AG10803 (cell line): ENCODE results near the gene PPP2CA.
A peak's percentile ranks its signal among the peaks of the same experiment; 100 is the strongest.

ENCODE experiments used
- DNase-seq: peaks from one replicate; pipeline ENCODE4 v3.0.0; 2010; ENCODE audit warnings: low read depth
- H3K4me3 ChIP-seq: 2 replicates; pipeline ENCODE4 v1.5.1; 2011; ENCODE audit warnings: mild to moderate bottlenecking, low read length, control low read depth
- TF ChIP-seq, protein P1 (sequence below): conservative IDR thresholded peaks from 2 replicates; pipeline ENCODE4 v1.5.1; 2011; ENCODE audit warnings: mild to moderate bottlenecking, low read length, control low read depth, inconsistent platforms

PPP2CA gene

DNA sequence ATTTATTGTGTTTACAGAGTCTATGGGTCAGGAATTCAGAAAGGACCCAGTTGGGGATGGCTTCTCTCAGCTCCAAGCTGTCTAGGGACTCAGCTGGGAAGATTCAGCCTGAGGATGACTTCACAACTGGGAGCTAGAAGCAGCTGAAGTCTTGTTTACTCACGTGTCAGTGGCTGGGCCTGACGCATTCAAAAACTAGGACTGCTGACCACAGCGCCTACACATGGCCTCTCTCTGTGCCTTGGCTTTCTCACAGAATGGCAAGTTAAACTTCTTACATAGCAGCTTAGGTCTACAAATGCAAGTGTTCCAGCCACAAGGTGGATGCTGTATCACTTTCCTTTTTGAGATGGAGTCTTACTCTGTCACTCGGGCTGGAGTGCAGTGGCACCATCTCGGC, 16.3 kb upstream of the PPP2CA start:
- no peak overlapping the region for H3K4me3 ChIP-seq
- DNase-seq, result peak; percentile 74
- TF ChIP-seq, protein P1, sequence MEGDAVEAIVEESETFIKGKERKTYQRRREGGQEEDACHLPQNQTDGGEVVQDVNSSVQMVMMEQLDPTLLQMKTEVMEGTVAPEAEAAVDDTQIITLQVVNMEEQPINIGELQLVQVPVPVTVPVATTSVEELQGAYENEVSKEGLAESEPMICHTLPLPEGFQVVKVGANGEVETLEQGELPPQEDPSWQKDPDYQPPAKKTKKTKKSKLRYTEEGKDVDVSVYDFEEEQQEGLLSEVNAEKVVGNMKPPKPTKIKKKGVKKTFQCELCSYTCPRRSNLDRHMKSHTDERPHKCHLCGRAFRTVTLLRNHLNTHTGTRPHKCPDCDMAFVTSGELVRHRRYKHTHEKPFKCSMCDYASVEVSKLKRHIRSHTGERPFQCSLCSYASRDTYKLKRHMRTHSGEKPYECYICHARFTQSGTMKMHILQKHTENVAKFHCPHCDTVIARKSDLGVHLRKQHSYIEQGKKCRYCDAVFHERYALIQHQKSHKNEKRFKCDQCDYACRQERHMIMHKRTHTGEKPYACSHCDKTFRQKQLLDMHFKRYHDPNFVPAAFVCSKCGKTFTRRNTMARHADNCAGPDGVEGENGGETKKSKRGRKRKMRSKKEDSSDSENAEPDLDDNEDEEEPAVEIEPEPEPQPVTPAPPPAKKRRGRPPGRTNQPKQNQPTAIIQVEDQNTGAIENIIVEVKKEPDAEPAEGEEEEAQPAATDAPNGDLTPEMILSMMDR, result no peak; the same call in 1 of the 2 replicates

DNA sequence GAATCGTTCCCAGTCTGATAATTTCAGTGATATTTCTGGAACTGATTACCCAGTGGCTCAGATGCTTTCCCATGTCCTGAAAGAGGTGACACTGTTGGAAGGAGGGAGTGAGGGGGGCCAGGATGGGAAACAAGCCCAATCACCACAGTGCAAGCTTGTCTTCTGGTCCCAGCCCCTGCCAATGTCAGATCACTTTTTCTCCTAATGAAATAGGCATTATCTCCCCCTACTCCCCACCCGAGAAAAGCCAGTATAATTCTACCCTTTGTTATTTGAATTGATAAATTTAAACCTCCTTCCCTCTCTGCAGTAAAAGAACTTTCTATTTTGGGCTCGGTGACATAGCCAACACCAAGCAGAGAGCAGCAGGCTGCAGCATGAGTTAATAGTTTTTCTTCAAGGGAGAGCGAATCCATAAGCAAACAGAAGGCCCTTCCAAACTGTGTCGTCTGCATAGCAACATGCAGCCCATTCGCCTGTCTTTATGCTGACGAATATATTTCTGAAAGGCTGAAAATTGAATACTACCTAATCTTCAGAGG, 14.6 kb upstream of the PPP2CA start:
- H3K4me3 ChIP-seq, result no peak overlapping the region
- TF ChIP-seq, protein P1, result no peak
- peak; percentile 43 for DNase-seq

DNA sequence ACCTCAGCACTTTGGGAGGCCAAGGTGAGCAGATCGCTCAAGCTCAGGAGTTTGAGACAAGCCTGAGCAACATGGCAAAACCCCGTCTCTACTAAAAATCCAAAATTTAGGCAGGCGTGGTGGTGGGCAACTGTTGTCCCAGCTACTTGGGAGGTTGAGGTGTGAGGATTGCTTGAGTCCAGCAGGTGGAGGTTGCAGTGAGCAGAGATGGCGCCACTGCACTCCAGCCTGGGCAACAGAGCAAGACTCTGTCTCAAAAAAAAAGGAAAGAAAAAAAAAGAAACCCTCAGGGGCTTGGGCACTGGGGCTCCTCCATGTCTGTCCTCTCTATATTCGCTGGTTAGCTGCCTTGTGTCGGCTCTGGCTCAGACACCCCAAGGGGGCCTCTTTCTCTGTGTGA, 10.9 kb upstream of the PPP2CA start:
- DNase-seq, result no peak
- TF ChIP-seq, protein P1, result no peak

DNA sequence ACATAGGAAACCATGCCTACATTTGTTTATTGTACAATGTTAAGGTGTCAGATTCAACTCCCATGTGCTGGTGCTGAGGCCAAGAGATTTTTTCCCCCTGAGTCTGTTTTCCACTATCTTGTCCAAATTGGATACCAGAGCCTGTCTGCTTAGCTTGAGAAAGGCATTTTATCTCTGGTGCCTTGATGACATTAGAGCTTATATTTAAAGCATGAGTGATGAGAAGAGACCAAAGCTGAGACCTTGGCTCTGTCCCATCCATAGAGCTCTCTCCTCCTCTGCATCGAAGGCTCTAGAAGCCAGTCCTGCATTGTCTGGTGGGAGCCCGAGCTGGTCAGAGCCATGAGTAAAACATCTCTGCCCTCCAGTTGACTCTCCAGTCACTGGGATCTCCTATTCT, 10.4 kb upstream of the PPP2CA start:
- TF ChIP-seq, protein P1, result no peak
- no peak overlapping the region for H3K4me3 ChIP-seq
- no peak for DNase-seq

More for the DNA sequence above, 10.9 kb upstream of the PPP2CA start:
- no peak overlapping the region for H3K4me3 ChIP-seq

DNA sequence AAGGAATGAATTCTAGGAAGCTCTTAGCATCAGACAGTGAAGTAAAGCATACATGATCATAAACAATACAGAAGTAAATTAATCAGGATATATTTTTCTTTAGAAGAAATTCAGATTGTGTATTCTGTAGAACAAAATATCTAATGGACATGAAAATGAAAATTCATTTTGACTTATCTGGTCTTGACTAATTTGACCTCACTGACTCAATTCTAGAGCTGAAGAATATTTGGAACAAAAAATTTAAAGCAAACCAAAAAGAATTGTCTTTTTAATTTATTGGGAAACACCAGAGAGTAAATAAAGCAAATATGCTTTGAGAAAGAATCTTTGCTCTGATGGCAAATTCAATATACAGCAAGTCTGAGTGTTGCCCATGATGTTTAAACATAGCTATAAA, 2.8 kb upstream of the PPP2CA start:
- DNase-seq, result no peak
- TF ChIP-seq, protein P1, result no peak
- no peak overlapping the region for H3K4me3 ChIP-seq

DNA sequence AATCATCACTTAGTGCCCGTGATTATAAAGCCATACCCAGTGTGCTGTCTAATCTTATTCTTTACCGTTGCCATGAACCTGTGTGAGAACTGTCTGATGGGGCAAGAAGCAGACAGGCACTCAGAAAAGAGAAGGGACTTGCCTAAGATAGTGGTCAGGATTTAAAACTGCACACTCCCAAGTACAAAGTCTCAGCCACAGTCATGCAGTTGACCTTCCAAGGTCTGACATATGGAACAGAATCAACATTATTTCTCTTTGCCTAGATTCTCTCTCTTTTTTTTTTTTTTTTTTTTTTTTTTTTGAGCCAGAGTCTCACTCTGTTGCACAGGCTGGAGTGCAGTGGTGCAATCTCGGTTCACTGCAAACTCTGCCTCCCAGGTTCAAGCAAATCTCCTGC, 1.9 kb upstream of the PPP2CA start:
- H3K4me3 ChIP-seq, result no peak overlapping the region
- DNase-seq, result no peak

DNA sequence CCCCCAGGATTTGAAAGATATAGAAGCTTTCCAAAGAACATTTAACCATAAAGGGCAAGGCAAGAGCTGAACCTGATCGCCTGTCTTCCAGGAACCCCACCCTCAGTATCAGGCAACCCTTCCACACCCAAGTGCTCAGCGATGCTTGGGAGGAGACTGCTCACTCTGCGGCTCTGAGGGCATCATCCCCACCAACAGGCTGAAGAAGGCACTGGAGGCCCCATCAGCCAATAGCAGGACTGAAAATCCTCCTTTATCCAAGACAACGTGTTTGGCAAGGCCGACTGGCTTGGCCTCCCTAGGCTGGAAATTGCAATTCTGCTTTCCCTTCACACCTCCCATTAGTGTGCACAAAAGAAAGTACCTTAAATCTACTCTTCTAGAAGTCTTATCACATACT, 1.4 kb upstream of the PPP2CA start:
- TF ChIP-seq, protein P1, result peak; percentile 10; the same call in 1 of the 2 replicates
- peak; percentile 40 for DNase-seq
- peak overlapping the region; percentile 95 for H3K4me3 ChIP-seq

More for the DNA sequence above, 1.9 kb upstream of the PPP2CA start:
- TF ChIP-seq, protein P1, result no peak
